ENCODE data around the gene ST3GAL3.

GRCh38 chr1:43919906-43920305 lies 212.6 kb downstream of the ST3GAL3 start:
- TF ChIP-seq CTCF (IDR thresholded peaks at IDR 0.05) (no peak), POLR2A (IDR thresholded peaks at IDR 0.05) (no peak)

Measured in testis (tissue), 2 donors.